ENCODE results near the gene STK4. TPM values are rescaled to one million over a fixed set of nuclear protein-coding genes. Genes with fewer than 3 reads are reported as not detected.

Gene STK4
- total RNA-seq, 1 donor, result 33.7 TPM

DNA sequence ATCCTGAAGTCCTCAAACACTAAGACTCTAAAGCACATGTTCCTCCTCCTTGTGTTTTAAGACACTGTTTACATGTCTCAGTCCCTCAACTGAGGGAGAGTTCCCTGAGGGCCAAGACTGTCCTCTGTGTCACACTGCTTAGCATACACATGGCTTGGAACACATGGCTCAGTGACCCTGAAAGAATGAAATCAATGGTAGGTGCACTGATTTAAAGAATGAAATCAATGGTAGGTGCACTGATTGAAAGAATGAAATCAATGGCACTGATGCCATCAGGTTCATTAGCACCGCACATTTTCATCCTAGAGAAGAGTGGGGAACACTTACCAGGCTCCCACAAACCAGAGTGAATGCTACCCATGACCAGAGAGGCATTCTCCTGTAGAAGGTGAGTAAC lies 15.9 kb upstream of the STK4 start:
- peaks cover 98% of the 10 kb centered on the region for H3K36me3 ChIP-seq (ENCODE audit: insufficient read depth, low read length)
- no peak overlapping the region for H3K4me3 ChIP-seq (ENCODE audit: insufficient read depth, low read length)

DNA sequence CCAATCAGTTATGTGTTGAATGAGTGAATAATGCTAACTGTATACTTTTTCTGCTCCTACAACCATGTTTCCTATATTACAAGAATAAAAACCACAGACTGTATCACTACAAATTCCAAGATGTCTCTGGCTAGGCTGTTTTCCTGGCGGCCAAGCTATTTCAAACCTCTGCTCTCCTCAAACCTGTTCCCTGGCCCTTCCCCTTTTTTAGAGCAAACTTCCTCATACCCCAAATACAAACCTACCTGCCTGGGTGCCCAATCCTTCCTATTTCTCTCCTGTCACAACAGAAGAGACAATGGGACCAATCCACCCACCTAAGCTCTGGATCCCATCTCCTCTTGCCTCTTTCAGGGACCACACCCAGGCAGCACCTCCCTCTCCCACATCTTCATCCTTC lies 13.6 kb upstream of the STK4 start:
- Histone ChIP-seq H3K4me1 (ENCODE audit: insufficient read depth, low read length) (no peaks in the 10 kb centered on the region), H3K4me3 (ENCODE audit: insufficient read depth, low read length) (no peak overlapping the region), H3K79me2 (ENCODE audit: insufficient read depth, low read length) (peaks cover 60% of the 10 kb centered on the region), H3K27ac (ENCODE audit: low read depth, low read length) (no peak overlapping the region), H3K36me3 (ENCODE audit: insufficient read depth, low read length) (peaks cover 88% of the 10 kb centered on the region), H3K4me2 (ENCODE audit: insufficient read depth, low read length) (no peak overlapping the region), H3K27me3 (ENCODE audit: insufficient read depth, low read length) (no peaks in the 10 kb centered on the region), H3K9me3 (ENCODE audit: low read depth, low read length) (no peaks in the 10 kb centered on the region), H2AFZ (ENCODE audit: low read length) (no peak overlapping the region), H4K20me1 (ENCODE audit: insufficient read depth, low read length) (peaks cover 9% of the 10 kb centered on the region)
- TF ChIP-seq, protein P1, sequence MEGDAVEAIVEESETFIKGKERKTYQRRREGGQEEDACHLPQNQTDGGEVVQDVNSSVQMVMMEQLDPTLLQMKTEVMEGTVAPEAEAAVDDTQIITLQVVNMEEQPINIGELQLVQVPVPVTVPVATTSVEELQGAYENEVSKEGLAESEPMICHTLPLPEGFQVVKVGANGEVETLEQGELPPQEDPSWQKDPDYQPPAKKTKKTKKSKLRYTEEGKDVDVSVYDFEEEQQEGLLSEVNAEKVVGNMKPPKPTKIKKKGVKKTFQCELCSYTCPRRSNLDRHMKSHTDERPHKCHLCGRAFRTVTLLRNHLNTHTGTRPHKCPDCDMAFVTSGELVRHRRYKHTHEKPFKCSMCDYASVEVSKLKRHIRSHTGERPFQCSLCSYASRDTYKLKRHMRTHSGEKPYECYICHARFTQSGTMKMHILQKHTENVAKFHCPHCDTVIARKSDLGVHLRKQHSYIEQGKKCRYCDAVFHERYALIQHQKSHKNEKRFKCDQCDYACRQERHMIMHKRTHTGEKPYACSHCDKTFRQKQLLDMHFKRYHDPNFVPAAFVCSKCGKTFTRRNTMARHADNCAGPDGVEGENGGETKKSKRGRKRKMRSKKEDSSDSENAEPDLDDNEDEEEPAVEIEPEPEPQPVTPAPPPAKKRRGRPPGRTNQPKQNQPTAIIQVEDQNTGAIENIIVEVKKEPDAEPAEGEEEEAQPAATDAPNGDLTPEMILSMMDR (IDR thresholded peaks at IDR 0.05; ENCODE audit: extremely low read depth, low read depth, low read length), result no peak
- DNase-seq (ENCODE audit: insufficient read length, low spot score, missing footprints), result no peak

More for the DNA sequence above, 15.9 kb upstream of the STK4 start:
- Histone ChIP-seq H3K79me2 (ENCODE audit: insufficient read depth, low read length) (peaks cover 42% of the 10 kb centered on the region), H3K4me2 (ENCODE audit: insufficient read depth, low read length) (no peak overlapping the region), H4K20me1 (ENCODE audit: insufficient read depth, low read length) (peaks cover 7% of the 10 kb centered on the region), H3K27ac (ENCODE audit: low read depth, low read length) (no peak overlapping the region), H3K27me3 (ENCODE audit: insufficient read depth, low read length) (no peaks in the 10 kb centered on the region), H3K9me3 (ENCODE audit: low read depth, low read length) (no peaks in the 10 kb centered on the region), H3K4me1 (ENCODE audit: insufficient read depth, low read length) (no peaks in the 10 kb centered on the region), H2AFZ (ENCODE audit: low read length) (no peak overlapping the region)
- TF ChIP-seq, protein P1 (IDR thresholded peaks at IDR 0.05; ENCODE audit: extremely low read depth, low read depth, low read length), result no peak
- no peak for DNase-seq (ENCODE audit: insufficient read length, low spot score, missing footprints)

DNA sequence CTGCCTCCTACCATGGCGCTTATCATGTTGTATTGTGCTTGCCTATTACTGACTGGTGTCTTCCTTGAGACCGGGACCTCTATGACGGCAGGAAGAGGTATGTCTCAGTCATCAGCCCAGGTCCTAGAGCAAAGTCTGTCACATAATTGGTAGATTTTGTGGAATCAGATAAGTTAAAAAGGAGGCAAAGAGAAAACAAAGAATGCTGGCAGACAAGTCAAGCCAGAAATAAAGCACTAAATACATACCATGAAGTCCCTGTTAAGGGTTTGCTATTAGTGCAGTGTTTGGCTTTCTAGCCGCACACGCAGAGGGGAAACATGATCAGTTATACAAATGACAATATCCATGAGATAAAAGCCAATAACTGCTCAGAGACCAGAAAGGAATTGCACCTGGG lies 12.1 kb upstream of the STK4 start:
- Histone ChIP-seq H3K4me2 (ENCODE audit: insufficient read depth, low read length) (no peak overlapping the region), H3K36me3 (ENCODE audit: insufficient read depth, low read length) (peaks cover 84% of the 10 kb centered on the region), H3K9me3 (ENCODE audit: low read depth, low read length) (no peaks in the 10 kb centered on the region), H3K27ac (ENCODE audit: low read depth, low read length) (no peak overlapping the region), H4K20me1 (ENCODE audit: insufficient read depth, low read length) (peaks cover 21% of the 10 kb centered on the region), H3K4me1 (ENCODE audit: insufficient read depth, low read length) (peaks cover 12% of the 10 kb centered on the region), H3K79me2 (ENCODE audit: insufficient read depth, low read length) (peaks cover 75% of the 10 kb centered on the region), H2AFZ (ENCODE audit: low read length) (no peak overlapping the region), H3K27me3 (ENCODE audit: insufficient read depth, low read length) (no peaks in the 10 kb centered on the region), H3K4me3 (ENCODE audit: insufficient read depth, low read length) (no peak overlapping the region)
- no peak for DNase-seq (ENCODE audit: insufficient read length, low spot score, missing footprints)
- TF ChIP-seq, protein P1 (IDR thresholded peaks at IDR 0.05; ENCODE audit: extremely low read depth, low read depth, low read length), result no peak

DNA sequence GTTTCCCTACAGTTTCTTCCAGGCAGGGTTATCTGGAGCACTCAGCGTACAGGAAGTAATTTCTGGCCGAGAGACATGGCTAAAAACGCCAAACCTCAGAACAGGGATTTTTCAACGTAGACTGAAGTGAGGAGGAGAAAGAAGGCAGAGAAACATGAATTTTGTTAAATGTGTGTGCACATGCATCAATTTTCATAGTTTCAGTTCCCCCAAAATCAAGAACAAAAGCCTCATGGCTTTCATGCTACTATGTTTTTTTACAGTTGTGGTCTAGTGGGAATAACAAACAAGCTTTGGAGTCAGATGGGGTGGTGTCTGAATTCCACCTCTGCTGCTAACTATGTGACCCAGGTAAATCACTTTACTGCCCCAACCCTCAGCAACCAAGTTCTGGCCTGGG lies 11.0 kb upstream of the STK4 start:
- Histone ChIP-seq H3K9me3 (ENCODE audit: low read depth, low read length) (no peaks in the 10 kb centered on the region), H3K4me1 (ENCODE audit: insufficient read depth, low read length) (peaks cover 14% of the 10 kb centered on the region), H3K36me3 (ENCODE audit: insufficient read depth, low read length) (peaks cover 73% of the 10 kb centered on the region), H4K20me1 (ENCODE audit: insufficient read depth, low read length) (peaks cover 24% of the 10 kb centered on the region), H2AFZ (ENCODE audit: low read length) (no peak overlapping the region), H3K27me3 (ENCODE audit: insufficient read depth, low read length) (no peaks in the 10 kb centered on the region), H3K4me3 (ENCODE audit: insufficient read depth, low read length) (no peak overlapping the region), H3K4me2 (ENCODE audit: insufficient read depth, low read length) (no peak overlapping the region), H3K79me2 (ENCODE audit: insufficient read depth, low read length) (peaks cover 79% of the 10 kb centered on the region), H3K27ac (ENCODE audit: low read depth, low read length) (no peak overlapping the region)
- DNase-seq (ENCODE audit: insufficient read length, low spot score, missing footprints), result no peak
- TF ChIP-seq, protein P1 (IDR thresholded peaks at IDR 0.05; ENCODE audit: extremely low read depth, low read depth, low read length), result no peak
